ENCODE results near the gene RAB7B. TPM values are rescaled to one million over a fixed set of nuclear protein-coding genes. Genes with fewer than 3 reads are reported as not detected.

RAB7B gene
- total RNA-seq, 2 donors from 2014 or later = 0.57 to 1.2 TPM

GRCh38 chr1:205938682-205939081 lies 64.5 kb downstream of the RAB7B start:
- TF ChIP-seq CTCF (IDR thresholded peaks at IDR 0.05) = no peak
- no peaks in the 10 kb centered on the region for H3K9me3 ChIP-seq
- H3K4me3 ChIP-seq = no peak overlapping the region
- H3K27me3 ChIP-seq = no peaks in the 10 kb centered on the region
- no peaks in the 10 kb centered on the region for H3K4me1 ChIP-seq
- no peak for DNase-seq
- no peak overlapping the region for H3K9ac ChIP-seq (ENCODE audit: low read depth in 2 of 2, low read length in 2 of 2)
- intact Hi-C loops (cut with DNase I) = no loop called here
- H3K36me3 ChIP-seq = no peaks in the 10 kb centered on the region
- H3K27ac ChIP-seq = no peak overlapping the region

GRCh38 chr1:205936846-205937586 lies 66.2 kb downstream of the RAB7B start:
- Histone ChIP-seq H3K27ac (no peak overlapping the region), H3K9me3 (no peaks in the 10 kb centered on the region), H3K27me3 (no peaks in the 10 kb centered on the region), H3K36me3 (no peaks in the 10 kb centered on the region), H3K4me1 (no peaks in the 10 kb centered on the region), H3K4me3 (no peak overlapping the region), H3K9ac (ENCODE audit: low read depth in 2 of 2, low read length in 2 of 2) (no peak overlapping the region)
- DNase-seq = no peak
- TF ChIP-seq CTCF (IDR thresholded peaks at IDR 0.05) = no peak
- intact Hi-C loops (cut with DNase I) = no loop called here

GRCh38 chr1:205936311-205936710 lies 66.9 kb downstream of the RAB7B start:
- Histone ChIP-seq H3K27ac (no peak overlapping the region), H3K9ac (ENCODE audit: low read depth in 2 of 2, low read length in 2 of 2) (no peak overlapping the region), H3K27me3 (no peaks in the 10 kb centered on the region), H3K4me1 (no peaks in the 10 kb centered on the region), H3K36me3 (no peaks in the 10 kb centered on the region), H3K9me3 (no peaks in the 10 kb centered on the region), H3K4me3 (no peak overlapping the region)
- intact Hi-C loops (cut with DNase I) = no loop called here
- DNase-seq = no peak
- TF ChIP-seq CTCF (IDR thresholded peaks at IDR 0.05) = no peak

- intact Hi-C loops (cut with DNase I) = no loop called here
- no peak for TF ChIP-seq CTCF (IDR thresholded peaks at IDR 0.05)
- Histone ChIP-seq H3K27ac (no peak overlapping the region), H3K4me1 (no peaks in the 10 kb centered on the region), H3K36me3 (no peaks in the 10 kb centered on the region), H3K27me3 (no peaks in the 10 kb centered on the region), H3K4me3 (no peak overlapping the region), H3K9ac (ENCODE audit: low read depth in 2 of 2, low read length in 2 of 2) (no peak overlapping the region), H3K9me3 (no peaks in the 10 kb centered on the region)
- DNase-seq = no peak
These were observed 67.3 kb downstream of the RAB7B start for GRCh38 chr1:205935869-205936268.

GRCh38 chr1:205934788-205935187 lies 68.4 kb downstream of the RAB7B start:
- Histone ChIP-seq H3K4me1 (no peaks in the 10 kb centered on the region), H3K9ac (ENCODE audit: low read depth in 2 of 2, low read length in 2 of 2) (no peak overlapping the region)

More at GRCh38 chr1:205934788-205935187, 68.4 kb downstream of the RAB7B start:
- Histone ChIP-seq H3K27me3 (no peaks in the 10 kb centered on the region), H3K4me3 (no peak overlapping the region), H3K27ac (no peak overlapping the region), H3K36me3 (no peaks in the 10 kb centered on the region), H3K9me3 (no peaks in the 10 kb centered on the region)
- no peak for TF ChIP-seq CTCF (IDR thresholded peaks at IDR 0.05)
- DNase-seq = no peak
- intact Hi-C loops (cut with DNase I) = no loop called here

All from colonic mucosa (tissue), 4 donors.